Ascending aorta (tissue), 2 donors: ENCODE results near the gene RAB6B. TPM values are rescaled to one million over a fixed set of nuclear protein-coding genes. Genes with fewer than 3 reads are reported as not detected.

Experiments
- DNase-seq, 2 donors: peaks; one replicate each; pipeline ENCODE4 v3.0.0-alpha.2; 2019; ENCODE audit warnings: low spot score in 2 of 2
- H3K27ac ChIP-seq, 2 donors: fragments of 200-600 bp; sonication (generic); one replicate each; pipeline ENCODE4 v1.5.1; 2016 to 2017; ENCODE audit warnings: mild to moderate bottlenecking in 1 of 2
- H3K27me3 ChIP-seq: fragments of 200-600 bp; sonication (generic); one replicate; pipeline ENCODE4 v1.5.1; 2017
- H3K36me3 ChIP-seq, 2 donors: fragments of 200-600 bp; sonication (generic); one replicate each; pipeline ENCODE4 v1.5.1; 2016
- H3K4me1 ChIP-seq, 2 donors: fragments of 200-600 bp; sonication (generic); one replicate each; pipeline ENCODE4 v1.5.1; 2016 to 2017; ENCODE audit warnings: mild to moderate bottlenecking in 1 of 2
- H3K4me3 ChIP-seq, 2 donors: fragments of 200-600 bp; sonication (generic); one replicate each; pipeline ENCODE4 v1.5.1; 2016 to 2017; ENCODE audit warnings: mild to moderate bottlenecking in 1 of 2
- H3K9me3 ChIP-seq, 2 donors: fragments of 200-600 bp; sonication (generic); one replicate each; pipeline ENCODE4 v1.5.1; 2016
- CTCF ChIP-seq, 3 experiments: fragments of 200-600 bp in 2 of 3; fragments of 450-650 bp in 1 of 3; sonication (generic) in 2 of 3; IDR thresholded peaks; one replicate each; pipeline ENCODE4 v1.5.1; 2016 to 2019; ENCODE audit warnings: antibody characterized with exemption in 3 of 3, mild to moderate bottlenecking in 1 of 3, moderate library complexity in 1 of 3
- intact Hi-C: fragments of 100-400 bp; cut with DNase I; formaldehyde crosslinking; loops from one replicate; pipeline ENCODE4 v1.15.1; 2023
- total RNA-seq: library from RNA; depleted of rRNA; stranded (reverse); fragments of >200 nt; gene quantifications from one replicate; pipeline ENCODE4 v1.1.0, GENCODE V29; 2016

Gene RAB6B
- total RNA-seq, 1 donor from 2014 or later = 0.75 TPM

GRCh38 chr3:133871368-133872090, 24.2 kb downstream of the RAB6B start:
- Histone ChIP-seq H3K36me3 (no peaks in the 10 kb centered on the region), H3K9me3 (no peaks in the 10 kb centered on the region), H3K27ac (no peak overlapping the region), H3K4me3 (no peak overlapping the region), H3K4me1 (no peaks in the 10 kb centered on the region), H3K27me3 (no peaks in the 10 kb centered on the region)
- intact Hi-C loops = no loop called here
- no peak for TF ChIP-seq CTCF (IDR thresholded peaks at IDR 0.05)
- no peak for DNase-seq

DNA sequence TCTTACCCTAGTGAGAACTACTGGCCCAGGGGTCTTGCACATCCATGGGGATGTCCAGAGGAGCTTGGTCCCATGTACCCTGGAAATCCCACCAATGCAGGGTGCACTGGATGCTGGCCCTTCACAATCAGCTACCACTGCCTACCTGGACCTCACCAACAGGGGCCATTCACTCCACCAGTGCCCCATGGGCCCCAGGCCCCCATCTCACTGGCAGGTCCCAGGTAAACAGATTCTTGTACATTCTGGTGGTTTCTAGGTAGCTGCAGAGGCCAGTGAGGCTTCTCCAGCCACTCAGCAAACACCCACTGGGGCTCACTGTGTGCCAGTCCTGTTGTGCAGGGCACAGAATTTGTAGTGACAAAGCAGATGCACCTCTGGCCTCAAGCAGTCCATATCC, 24.9 kb downstream of the RAB6B start:
- no peak overlapping the region for H3K4me3 ChIP-seq
- no peak overlapping the region for H3K27ac ChIP-seq
- no peak for DNase-seq
- H3K27me3 ChIP-seq = no peaks in the 10 kb centered on the region
- intact Hi-C loops = no loop called here
- no peak for TF ChIP-seq CTCF (IDR thresholded peaks at IDR 0.05)
- no peaks in the 10 kb centered on the region for H3K36me3 ChIP-seq
- H3K9me3 ChIP-seq = no peaks in the 10 kb centered on the region
- H3K4me1 ChIP-seq = no peaks in the 10 kb centered on the region

DNA sequence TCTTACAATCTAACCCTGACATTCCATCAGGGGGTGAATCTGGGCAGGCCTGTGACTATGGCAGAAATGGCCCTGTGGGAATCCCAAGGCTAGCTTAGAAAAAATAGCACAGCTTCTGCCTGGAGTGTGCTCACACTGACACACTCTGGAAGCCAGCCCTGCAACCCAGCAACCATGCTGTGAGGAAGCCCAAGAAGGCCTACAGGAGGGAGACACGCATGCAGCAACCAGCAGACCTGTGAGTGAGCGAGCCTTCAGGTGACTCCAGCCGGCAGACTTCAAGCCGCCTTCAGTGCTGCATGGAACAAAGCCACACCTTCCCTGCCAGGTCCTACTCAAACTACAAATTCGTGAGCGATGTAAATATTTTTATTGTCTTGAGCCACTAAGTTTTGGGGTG, 26.1 kb downstream of the RAB6B start:
- intact Hi-C loops = no loop called here
- Histone ChIP-seq H3K4me3 (no peak overlapping the region), H3K27me3 (no peaks in the 10 kb centered on the region), H3K27ac (no peak overlapping the region), H3K9me3 (no peaks in the 10 kb centered on the region), H3K36me3 (no peaks in the 10 kb centered on the region), H3K4me1 (no peaks in the 10 kb centered on the region)
- TF ChIP-seq CTCF (IDR thresholded peaks at IDR 0.05) = no peak
- DNase-seq = no peak

GRCh38 chr3:133868758-133869475, 26.8 kb downstream of the RAB6B start:
- H3K4me1 ChIP-seq = no peaks in the 10 kb centered on the region
- no peaks in the 10 kb centered on the region for H3K9me3 ChIP-seq
- no peak overlapping the region for H3K27ac ChIP-seq
- intact Hi-C loops = no loop called here
- H3K27me3 ChIP-seq = no peaks in the 10 kb centered on the region
- DNase-seq = no peak
- no peaks in the 10 kb centered on the region for H3K36me3 ChIP-seq
- no peak overlapping the region for H3K4me3 ChIP-seq
- TF ChIP-seq CTCF (IDR thresholded peaks at IDR 0.05) = no peak

- intact Hi-C loops = no loop called here
- no peaks in the 10 kb centered on the region for H3K9me3 ChIP-seq
- no peak for DNase-seq
- TF ChIP-seq CTCF (IDR thresholded peaks at IDR 0.05) = no peak
- H3K27me3 ChIP-seq = no peaks in the 10 kb centered on the region
- H3K27ac ChIP-seq = no peak overlapping the region
- no peaks in the 10 kb centered on the region for H3K36me3 ChIP-seq
- no peak overlapping the region for H3K4me3 ChIP-seq
- no peaks in the 10 kb centered on the region for H3K4me1 ChIP-seq
Measured at GRCh38 chr3:133868186-133868585, 27.5 kb downstream of the RAB6B start.
